SK-N-SH treated with all-trans-retinoic acid at 6 μM for 48 hours (cell line): ENCODE data around the gene TTC8.

Experiments used
- ATAC-seq: fragments of 200-7000 bp; cut with Tn5 transposase; 3 replicates; pipeline ENCODE4 v1.9.1; 2020; ENCODE audit warnings: mild to moderate bottlenecking, moderate library complexity
- ARNTL ChIP-seq: fragments of 450-650 bp; formaldehyde crosslinking; IDR thresholded peaks from 2 replicates; pipeline ENCODE4 v1.5.0; 2020; ENCODE audit warnings: low read depth, mild to moderate bottlenecking, moderate library complexity, borderline replicate concordance
- BACH2 ChIP-seq: fragments of 250-450 bp; sonication (Bioruptor Pico); IDR thresholded peaks from 2 replicates; pipeline ENCODE4 v1.9.0; 2021; ENCODE audit warnings: mild to moderate bottlenecking, borderline replicate concordance
- CREB5 ChIP-seq: fragments of 250-450 bp; sonication (Bioruptor Pico); IDR thresholded peaks from 2 replicates; pipeline ENCODE4 v1.5.1; 2020; ENCODE audit warnings: low read depth, mild to moderate bottlenecking, moderate library complexity
- ESRRG ChIP-seq: fragments of 250-450 bp; sonication (Bioruptor Pico); IDR thresholded peaks from 2 replicates; pipeline ENCODE4 v1.6.1; 2021; ENCODE audit warnings: mild to moderate bottlenecking
- GLIS3 ChIP-seq: fragments of 250-450 bp; sonication (Bioruptor Pico); IDR thresholded peaks from 2 replicates; pipeline ENCODE4 v1.5.0; 2020; ENCODE audit warnings: mild to moderate bottlenecking, moderate library complexity
- PATZ1 ChIP-seq: fragments of 250-450 bp; sonication (Bioruptor Pico); IDR thresholded peaks from 2 replicates; pipeline ENCODE4 v1.8.0; 2020; ENCODE audit warnings: mild to moderate bottlenecking, moderate library complexity, borderline replicate concordance
- RARB ChIP-seq: fragments of 250-450 bp; sonication (Bioruptor Pico); IDR thresholded peaks from 2 replicates; pipeline ENCODE4 v1.8.0; 2021; ENCODE audit warnings: mild to moderate bottlenecking, moderate library complexity
- TSHZ2 ChIP-seq: fragments of 250-450 bp; sonication (Bioruptor Pico); IDR thresholded peaks from 2 replicates; pipeline ENCODE4 v1.5.0; 2020; ENCODE audit warnings: mild to moderate bottlenecking, moderate library complexity
- ZC3H10 ChIP-seq: fragments of 250-450 bp; sonication (Bioruptor Pico); IDR thresholded peaks from 2 replicates; pipeline ENCODE4 v1.5.1; 2021; ENCODE audit warnings: mild to moderate bottlenecking, moderate library complexity
- ZFP30 ChIP-seq: fragments of 450-650 bp; formaldehyde crosslinking; IDR thresholded peaks from 2 replicates; pipeline ENCODE4 v1.5.0; 2022; ENCODE audit warnings: mild to moderate bottlenecking, moderate library complexity
- ZNF70 ChIP-seq: fragments of 450-650 bp; formaldehyde crosslinking; IDR thresholded peaks from 2 replicates; pipeline ENCODE4 v1.5.0; 2020; ENCODE audit warnings: mild to moderate bottlenecking, moderate library complexity
- TF ChIP-seq, protein P1 (sequence below): fragments of 250-450 bp; sonication (Bioruptor Pico); IDR thresholded peaks from 2 replicates; pipeline ENCODE4 v1.8.0; 2021; ENCODE audit warnings: low read depth, mild to moderate bottlenecking, moderate library complexity, borderline replicate concordance
- TF ChIP-seq, protein P2 (sequence below): fragments of 250-450 bp; sonication (Bioruptor Pico); IDR thresholded peaks from 2 replicates; pipeline ENCODE4 v1.5.1; 2021; ENCODE audit warnings: mild to moderate bottlenecking, moderate library complexity

The TTC8 gene

GRCh38 chr14:88864198-88864597 lies 39.7 kb downstream of the TTC8 start:
- TF ChIP-seq BACH2 (CRISPR knock-in tag) (no peak), ARNTL (CRISPR knock-in tag) (no peak), RARB (CRISPR knock-in tag) (no peak), CREB5 (no peak), ZC3H10 (CRISPR knock-in tag) (no peak)
- TF ChIP-seq, protein P1, sequence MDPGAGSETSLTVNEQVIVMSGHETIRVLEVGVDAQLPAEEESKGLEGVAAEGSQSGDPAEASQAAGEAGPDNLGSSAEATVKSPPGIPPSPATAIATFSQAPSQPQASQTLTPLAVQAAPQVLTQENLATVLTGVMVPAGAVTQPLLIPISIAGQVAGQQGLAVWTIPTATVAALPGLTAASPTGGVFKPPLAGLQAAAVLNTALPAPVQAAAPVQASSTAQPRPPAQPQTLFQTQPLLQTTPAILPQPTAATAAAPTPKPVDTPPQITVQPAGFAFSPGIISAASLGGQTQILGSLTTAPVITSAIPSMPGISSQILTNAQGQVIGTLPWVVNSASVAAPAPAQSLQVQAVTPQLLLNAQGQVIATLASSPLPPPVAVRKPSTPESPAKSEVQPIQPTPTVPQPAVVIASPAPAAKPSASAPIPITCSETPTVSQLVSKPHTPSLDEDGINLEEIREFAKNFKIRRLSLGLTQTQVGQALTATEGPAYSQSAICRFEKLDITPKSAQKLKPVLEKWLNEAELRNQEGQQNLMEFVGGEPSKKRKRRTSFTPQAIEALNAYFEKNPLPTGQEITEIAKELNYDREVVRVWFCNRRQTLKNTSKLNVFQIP: no peak
- TF ChIP-seq, protein P2, sequence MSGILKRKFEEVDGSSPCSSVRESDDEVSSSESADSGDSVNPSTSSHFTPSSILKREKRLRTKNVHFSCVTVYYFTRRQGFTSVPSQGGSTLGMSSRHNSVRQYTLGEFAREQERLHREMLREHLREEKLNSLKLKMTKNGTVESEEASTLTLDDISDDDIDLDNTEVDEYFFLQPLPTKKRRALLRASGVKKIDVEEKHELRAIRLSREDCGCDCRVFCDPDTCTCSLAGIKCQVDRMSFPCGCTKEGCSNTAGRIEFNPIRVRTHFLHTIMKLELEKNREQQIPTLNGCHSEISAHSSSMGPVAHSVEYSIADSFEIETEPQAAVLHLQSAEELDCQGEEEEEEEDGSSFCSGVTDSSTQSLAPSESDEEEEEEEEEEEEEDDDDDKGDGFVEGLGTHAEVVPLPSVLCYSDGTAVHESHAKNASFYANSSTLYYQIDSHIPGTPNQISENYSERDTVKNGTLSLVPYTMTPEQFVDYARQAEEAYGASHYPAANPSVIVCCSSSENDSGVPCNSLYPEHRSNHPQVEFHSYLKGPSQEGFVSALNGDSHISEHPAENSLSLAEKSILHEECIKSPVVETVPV (CRISPR knock-in tag): no peak
- no peak for ATAC-seq

- no peak for ATAC-seq
- TF ChIP-seq TSHZ2 (CRISPR knock-in tag): no peak
- no peak for TF ChIP-seq ZFP30 (CRISPR knock-in tag)
- no peak for TF ChIP-seq PATZ1 (CRISPR knock-in tag)
- TF ChIP-seq, protein P2 (CRISPR knock-in tag): no peak
- no peak for TF ChIP-seq ZNF70
- TF ChIP-seq ARNTL (CRISPR knock-in tag): no peak
- TF ChIP-seq ESRRG: no peak
These were observed 41.9 kb downstream of the TTC8 start for GRCh38 chr14:88866305-88866704.

DNA sequence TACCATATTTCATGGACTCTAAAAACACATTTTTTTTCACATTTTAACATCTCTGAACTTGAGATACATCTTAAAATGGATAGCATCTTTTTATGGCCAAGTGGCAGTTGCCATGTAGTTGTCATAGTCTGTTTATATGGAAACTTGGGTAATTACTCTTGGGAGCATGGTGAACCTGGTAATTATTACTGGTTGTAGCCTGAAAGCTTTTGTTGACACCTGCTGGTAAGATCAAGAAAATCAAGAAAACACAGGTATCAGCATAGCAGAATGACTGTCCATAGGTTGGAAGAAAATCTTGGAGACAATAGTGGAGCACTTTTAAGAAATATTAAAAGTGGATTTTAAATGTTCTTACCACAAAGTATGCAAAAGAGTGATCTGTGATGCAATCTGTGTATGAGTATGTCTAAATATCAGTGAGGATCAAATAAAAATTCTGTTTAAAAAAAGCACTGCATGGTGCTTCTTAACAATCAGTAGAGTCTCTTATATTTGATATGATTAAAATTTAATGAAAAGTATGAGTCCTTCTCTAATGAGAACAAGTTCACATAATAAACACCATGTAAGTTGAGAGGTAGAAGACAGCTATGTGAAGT lies 44.2 kb downstream of the TTC8 start:
- peak; percentile 70 for ATAC-seq

More for the DNA sequence above, 44.2 kb downstream of the TTC8 start:
- TF ChIP-seq CREB5: no peak
- no peak for TF ChIP-seq BACH2 (CRISPR knock-in tag)
- no peak for TF ChIP-seq ARNTL (CRISPR knock-in tag)
- TF ChIP-seq, protein P1: no peak
- TF ChIP-seq ZNF70: no peak
- TF ChIP-seq PATZ1 (CRISPR knock-in tag): no peak
- TF ChIP-seq GLIS3 (CRISPR knock-in tag): no peak
- no peak for TF ChIP-seq ESRRG
